Measurements from ENCODE around the gene SNUPN.

DNA sequence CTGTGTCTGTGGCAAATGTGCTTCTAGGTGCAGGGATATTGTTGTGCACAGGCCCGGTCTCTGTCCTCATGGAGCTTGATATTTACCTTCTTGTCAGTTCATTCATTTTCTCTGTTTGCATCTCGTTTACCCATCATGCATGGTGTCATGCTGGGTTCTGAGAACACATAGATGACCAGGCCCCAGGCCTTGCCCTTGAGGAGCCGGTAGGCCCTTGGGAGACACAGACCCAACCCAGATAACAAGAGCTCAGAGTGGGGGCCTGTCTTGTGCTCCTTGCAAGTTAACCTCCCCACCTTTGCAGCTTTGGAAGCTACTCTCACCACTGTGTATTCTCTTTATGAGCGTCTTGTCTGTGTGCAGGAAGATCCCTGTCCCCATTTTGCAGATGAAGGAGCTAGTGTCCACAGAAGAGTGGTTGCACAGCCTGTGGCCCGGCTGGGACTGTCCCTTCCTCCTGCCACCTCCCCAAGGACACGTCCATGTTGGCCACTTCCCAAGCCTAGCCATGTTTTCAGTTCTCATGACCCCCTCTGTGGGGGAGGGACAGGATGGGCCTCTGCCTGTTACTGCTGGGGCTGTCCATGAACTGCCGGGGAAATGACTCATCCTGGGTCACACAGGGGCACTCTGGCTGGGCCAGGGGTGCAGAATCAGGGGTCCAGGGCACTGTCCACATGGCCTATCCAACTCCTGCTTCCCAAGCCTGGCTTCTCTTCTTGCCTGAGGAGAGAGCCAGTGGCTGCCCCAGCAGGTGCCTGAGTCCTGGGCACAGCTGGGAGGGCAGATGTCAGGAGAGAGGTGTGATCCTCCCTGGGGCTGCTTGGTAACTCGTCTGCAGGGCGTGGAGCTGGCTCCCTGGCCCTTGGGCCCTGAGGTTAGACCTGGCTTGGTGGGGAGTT is 25.6 kb upstream of the SNUPN start:
- TF ChIP-seq POLR2A (IDR thresholded peaks at IDR 0.05) (no peak), CTCF (IDR thresholded peaks at IDR 0.05) (no peak)
